Nephron (organoid): Measurements from ENCODE around the gene ZFP28.

Experiments
- H3K27ac Mint-ChIP-seq, 3 experiments: 2 replicates each; pipeline ENCODE4 v1.8.0; 2020; ENCODE audit warnings: mixed read lengths in 3 of 3, mild to moderate bottlenecking in 2 of 3, moderate library complexity in 1 of 3
- H3K27me3 Mint-ChIP-seq: 2 replicates; pipeline ENCODE4 v1.8.0; 2021; ENCODE audit warnings: low read depth, mild to moderate bottlenecking, moderate library complexity, mixed read lengths
- H3K36me3 Mint-ChIP-seq: 2 replicates; pipeline ENCODE4 v1.8.0; 2020; ENCODE audit warnings: low read depth, mixed read lengths
- H3K4me1 Mint-ChIP-seq: 2 replicates; pipeline ENCODE4 v1.8.0; 2020; ENCODE audit warnings: mixed read lengths
- H3K4me3 Mint-ChIP-seq, 3 experiments: 2 replicates each; pipeline ENCODE4 v1.8.0; 2020; ENCODE audit warnings: mild to moderate bottlenecking in 3 of 3, mixed read lengths in 3 of 3, moderate library complexity in 2 of 3
- H3K9me3 Mint-ChIP-seq: 2 replicates; pipeline ENCODE4 v1.8.0; 2020; ENCODE audit warnings: mixed read lengths
- CTCF ChIP-seq, 3 experiments: fragments of 200-600 bp; sonication (generic); IDR thresholded peaks; one replicate each; pipeline ENCODE4 v1.5.0; 2021; ENCODE audit warnings: antibody characterized with exemption in 3 of 3; ENCODE audit not compliant: unreplicated experiment in 3 of 3

The ZFP28 gene

GRCh38 chr19:56554272-56554869 is 15.6 kb downstream of the ZFP28 start:
- TF ChIP-seq CTCF (IDR thresholded peaks at IDR 0.05; ENCODE audit: unreplicated experiment in 3 of 3) = no peak
- H3K9me3 Mint-ChIP-seq = peaks cover 70% of the 10 kb centered on the region
- no peaks in the 10 kb centered on the region for H3K4me1 Mint-ChIP-seq
- no peak overlapping the region for H3K4me3 Mint-ChIP-seq
- H3K36me3 Mint-ChIP-seq = peaks cover 81% of the 10 kb centered on the region
- no peaks in the 10 kb centered on the region for H3K27me3 Mint-ChIP-seq
- H3K27ac Mint-ChIP-seq = no peak overlapping the region

GRCh38 chr19:56562766-56563165 is 24.0 kb downstream of the ZFP28 start:
- peaks cover 65% of the 10 kb centered on the region for H3K36me3 Mint-ChIP-seq
- peaks cover 88% of the 10 kb centered on the region for H3K9me3 Mint-ChIP-seq
- H3K27ac Mint-ChIP-seq = no peak overlapping the region
- no peak overlapping the region for H3K4me3 Mint-ChIP-seq
- peaks cover 7% of the 10 kb centered on the region for H3K27me3 Mint-ChIP-seq
- TF ChIP-seq CTCF (IDR thresholded peaks at IDR 0.05; ENCODE audit: unreplicated experiment in 3 of 3) = no peak
- H3K4me1 Mint-ChIP-seq = peaks cover 4% of the 10 kb centered on the region

GRCh38 chr19:56566904-56567273 is 28.1 kb downstream of the ZFP28 start:
- TF ChIP-seq CTCF (IDR thresholded peaks at IDR 0.05; ENCODE audit: unreplicated experiment in 3 of 3) = no peak
- Mint-ChIP-seq H3K4me3 (peak overlapping the region; percentile 98 to 99 (median 98)), H3K4me1 (peaks cover 7% of the 10 kb centered on the region), H3K36me3 (peaks cover 78% of the 10 kb centered on the region), H3K27me3 (peaks cover 10% of the 10 kb centered on the region), H3K9me3 (peaks cover 74% of the 10 kb centered on the region), H3K27ac (peak overlapping the region; percentile 82 to 96 (median 93))

GRCh38 chr19:56567274-56568120 is 28.7 kb downstream of the ZFP28 start, which contains the start of gene ZNF470:
ZNF470 (plus strand) TSS chr19:56567468; CDS start chr19:56570312, 2,844 bp downstream.
- TF ChIP-seq CTCF (IDR thresholded peaks at IDR 0.05; ENCODE audit: unreplicated experiment in 3 of 3) = no peak
- peaks cover 72% of the 10 kb centered on the region for H3K9me3 Mint-ChIP-seq
- H3K36me3 Mint-ChIP-seq = peaks cover 83% of the 10 kb centered on the region
- H3K4me3 Mint-ChIP-seq = peak within 1 kb of the TSS; percentile 98 to 99 (median 98)
- peaks cover 10% of the 10 kb centered on the region for H3K27me3 Mint-ChIP-seq
- peak within 1 kb of the TSS; percentile 82 to 96 (median 93) for H3K27ac Mint-ChIP-seq
- H3K4me1 Mint-ChIP-seq = peaks cover 7% of the 10 kb centered on the region

- Mint-ChIP-seq H3K9me3 (peaks cover 77% of the 10 kb centered on the region), H3K4me3 (no peak overlapping the region), H3K4me1 (peaks cover 5% of the 10 kb centered on the region), H3K27me3 (peaks cover 5% of the 10 kb centered on the region), H3K36me3 (peaks cover 97% of the 10 kb centered on the region), H3K27ac (no peak overlapping the region)
- TF ChIP-seq CTCF (IDR thresholded peaks at IDR 0.05; ENCODE audit: unreplicated experiment in 3 of 3) = no peak
Observed at GRCh38 chr19:56572589-56572988, 33.8 kb downstream of the ZFP28 start.
